Suprapubic skin (tissue), 4 donors: ENCODE data around the gene FABP7. TPM values are rescaled to one million over a fixed set of nuclear protein-coding genes. Genes with fewer than 3 reads are reported as not detected.

ENCODE experiments used
- DNase-seq, 2 donors: peaks; one replicate each; pipeline ENCODE4 v3.0.0-alpha.2; 2019; ENCODE audit warnings: low spot score in 2 of 2
- H3K27ac ChIP-seq: fragments of 200-600 bp; sonication (generic); one replicate; pipeline ENCODE4 v1.5.1; 2019
- H3K27me3 ChIP-seq: fragments of 200-600 bp; sonication (generic); one replicate; pipeline ENCODE4 v1.5.1; 2019
- H3K36me3 ChIP-seq: fragments of 200-600 bp; sonication (generic); one replicate; pipeline ENCODE4 v1.5.1; 2019
- H3K4me1 ChIP-seq: fragments of 200-600 bp; sonication (generic); one replicate; pipeline ENCODE4 v1.5.1; 2019
- H3K4me3 ChIP-seq: fragments of 200-600 bp; sonication (generic); one replicate; pipeline ENCODE4 v1.5.1; 2019; ENCODE audit warnings: mild to moderate bottlenecking
- H3K9me3 ChIP-seq: fragments of 200-600 bp; sonication (generic); one replicate; pipeline ENCODE4 v1.5.1; 2019
- CTCF ChIP-seq, 2 donors: fragments of 200-600 bp in 1 of 2; fragments of 450-650 bp in 1 of 2; sonication (generic) in 1 of 2; IDR thresholded peaks; one replicate each; pipeline ENCODE4 v1.5.1; 2016 to 2019; ENCODE audit warnings: antibody characterized with exemption in 2 of 2, mild to moderate bottlenecking in 1 of 2, moderate library complexity in 1 of 2
- EP300 ChIP-seq: sonication (generic); formaldehyde crosslinking; IDR thresholded peaks from one replicate; pipeline ENCODE4 v1.6.1; 2017; ENCODE audit warnings: antibody characterized with exemption
- POLR2A ChIP-seq, 2 donors: fragments of 450-650 bp; IDR thresholded peaks; one replicate each; pipeline ENCODE4 v1.6.1; 2017; ENCODE audit warnings: antibody characterized with exemption in 2 of 2, mild to moderate bottlenecking in 2 of 2, moderate library complexity in 2 of 2
- POLR2AphosphoS5 ChIP-seq, 3 donors: sonication (generic); formaldehyde crosslinking; IDR thresholded peaks; one replicate each; pipeline ENCODE4 v1.6.1; 2017; ENCODE audit warnings: antibody characterized with exemption in 3 of 3
- WGBS: methylation state at CpG from one replicate; pipeline ENCODE4 v1.1.5; 2018; 5-methylcytosine and 5-hydroxymethylcytosine counted together
- total RNA-seq, 4 donors: library from RNA; depleted of rRNA; stranded (reverse); fragments of >200 nt; gene quantifications; one replicate each; pipeline ENCODE4 v1.1.0, GENCODE V29; 2016

Gene FABP7
- total RNA-seq, 4 donors from 2014 or later: 11.8 to 35.6 (median 22.9) TPM

- 91% methylated on average over 10 of the region's 10 CpGs for WGBS
- Histone ChIP-seq H3K27ac (no peak overlapping the region), H3K36me3 (peaks cover 29% of the 10 kb centered on the region), H3K27me3 (no peaks in the 10 kb centered on the region), H3K4me1 (peaks cover 5% of the 10 kb centered on the region), H3K4me3 (no peak overlapping the region), H3K9me3 (no peaks in the 10 kb centered on the region)
- no peak for DNase-seq
- TF ChIP-seq POLR2AphosphoS5 (IDR thresholded peaks at IDR 0.05) (no peak), EP300 (no peak), POLR2A (IDR thresholded peaks at IDR 0.05) (no peak), CTCF (IDR thresholded peaks at IDR 0.05) (no peak)
Observed at GRCh38 chr6:122808121-122808885, 28.8 kb downstream of the FABP7 start.

GRCh38 chr6:122809001-122809400, 29.5 kb downstream of the FABP7 start:
- H3K27ac ChIP-seq: no peak overlapping the region
- peaks cover 27% of the 10 kb centered on the region for H3K36me3 ChIP-seq
- H3K4me1 ChIP-seq: peaks cover 4% of the 10 kb centered on the region
- H3K4me3 ChIP-seq: no peak overlapping the region
- DNase-seq: no peak
- WGBS: 84% methylated on average over 4 of the region's 4 CpGs
- H3K9me3 ChIP-seq: no peaks in the 10 kb centered on the region
- TF ChIP-seq EP300 (no peak), CTCF (IDR thresholded peaks at IDR 0.05) (no peak), POLR2AphosphoS5 (IDR thresholded peaks at IDR 0.05) (no peak), POLR2A (IDR thresholded peaks at IDR 0.05) (no peak)
- no peaks in the 10 kb centered on the region for H3K27me3 ChIP-seq

GRCh38 chr6:122809691-122810090, 30.2 kb downstream of the FABP7 start:
- Histone ChIP-seq H3K27ac (no peak overlapping the region), H3K36me3 (peaks cover 21% of the 10 kb centered on the region), H3K9me3 (no peaks in the 10 kb centered on the region), H3K27me3 (no peaks in the 10 kb centered on the region), H3K4me3 (no peak overlapping the region), H3K4me1 (peaks cover 4% of the 10 kb centered on the region)
- no peak for TF ChIP-seq CTCF (IDR thresholded peaks at IDR 0.05)
- TF ChIP-seq EP300: no peak
- TF ChIP-seq POLR2AphosphoS5 (IDR thresholded peaks at IDR 0.05): no peak
- TF ChIP-seq POLR2A (IDR thresholded peaks at IDR 0.05): no peak
- WGBS: 77% methylated on average over 2 of the region's 2 CpGs
- no peak for DNase-seq

GRCh38 chr6:122810189-122810588, 30.7 kb downstream of the FABP7 start:
- H3K4me3 ChIP-seq: no peak overlapping the region
- peaks cover 4% of the 10 kb centered on the region for H3K4me1 ChIP-seq
- no peaks in the 10 kb centered on the region for H3K9me3 ChIP-seq
- H3K36me3 ChIP-seq: peaks cover 17% of the 10 kb centered on the region
- no peak overlapping the region for H3K27ac ChIP-seq
- TF ChIP-seq CTCF (IDR thresholded peaks at IDR 0.05) (no peak), POLR2A (IDR thresholded peaks at IDR 0.05) (no peak), POLR2AphosphoS5 (IDR thresholded peaks at IDR 0.05) (no peak), EP300 (no peak)
- 51% methylated on average over 1 of the region's 1 CpG for WGBS
- no peaks in the 10 kb centered on the region for H3K27me3 ChIP-seq
- DNase-seq: no peak

GRCh38 chr6:122817358-122817757, 37.8 kb downstream of the FABP7 start:
- Histone ChIP-seq H3K27ac (no peak overlapping the region), H3K36me3 (no peaks in the 10 kb centered on the region), H3K27me3 (no peaks in the 10 kb centered on the region), H3K9me3 (no peaks in the 10 kb centered on the region), H3K4me1 (no peaks in the 10 kb centered on the region), H3K4me3 (no peak overlapping the region)
- no peak for DNase-seq
- TF ChIP-seq EP300 (no peak), POLR2A (IDR thresholded peaks at IDR 0.05) (no peak), CTCF (IDR thresholded peaks at IDR 0.05) (no peak), POLR2AphosphoS5 (IDR thresholded peaks at IDR 0.05) (no peak)
- WGBS: 69% methylated on average over 2 of the region's 2 CpGs
